PC-3 (cell line): ENCODE data around the gene STH.

Experiments used
- CTCF ChIP-seq: fragments of 300-600 bp; sonication (generic); conservative IDR thresholded peaks from 2 replicates; pipeline ENCODE4 v1.5.1; 2017; ENCODE audit warnings: antibody characterized with exemption, low read depth, mild to moderate bottlenecking, low read length
- EZH2 ChIP-seq: fragments of 300-600 bp; sonication (generic); IDR thresholded peaks from one replicate; pipeline ENCODE4 v1.6.1; 2017; ENCODE audit warnings: antibody characterized with exemption, mild to moderate bottlenecking, low read length; ENCODE audit not compliant: unreplicated experiment

GRCh38 chr17:45949755-45950320 lies 49.2 kb upstream of the STH start:
- TF ChIP-seq CTCF, result no peak
- TF ChIP-seq EZH2, result no peak
